HL-60/S4 (cell line): ENCODE data around the gene PIAS2.
"Not testable (repeated sequence)": the region's sequence is repeated elsewhere in the genome, so short reads cannot be mapped to it uniquely, and the experiment has no call there.

Source experiments
- in situ Hi-C: fragments of 300-500 bp; cut with MboI; formaldehyde crosslinking; loops from 2 replicates; pipeline ENCODE4 v1.14.3; 2022; ENCODE audit warnings: low sequenced_read_pairs

PIAS2 gene

DNA sequence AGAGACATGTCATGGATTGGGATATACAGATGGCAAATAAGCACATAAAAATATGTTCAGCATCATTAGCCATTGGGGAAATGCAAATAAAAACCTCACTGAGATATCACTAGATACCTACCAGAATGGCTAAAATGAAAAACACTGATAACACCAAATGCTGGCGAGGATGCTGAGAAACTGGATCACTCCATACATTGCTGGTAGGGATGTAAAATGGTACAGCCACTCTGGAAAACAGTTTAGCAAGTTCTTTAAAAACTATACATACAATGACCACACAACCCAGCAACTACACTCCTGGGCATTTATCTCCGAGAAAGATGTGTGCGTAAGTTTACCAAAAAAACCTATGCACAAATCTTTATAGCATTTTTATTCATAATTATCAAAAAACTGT is 13.9 kb downstream of the PIAS2 start:
- in situ Hi-C loops = no loop called here

DNA sequence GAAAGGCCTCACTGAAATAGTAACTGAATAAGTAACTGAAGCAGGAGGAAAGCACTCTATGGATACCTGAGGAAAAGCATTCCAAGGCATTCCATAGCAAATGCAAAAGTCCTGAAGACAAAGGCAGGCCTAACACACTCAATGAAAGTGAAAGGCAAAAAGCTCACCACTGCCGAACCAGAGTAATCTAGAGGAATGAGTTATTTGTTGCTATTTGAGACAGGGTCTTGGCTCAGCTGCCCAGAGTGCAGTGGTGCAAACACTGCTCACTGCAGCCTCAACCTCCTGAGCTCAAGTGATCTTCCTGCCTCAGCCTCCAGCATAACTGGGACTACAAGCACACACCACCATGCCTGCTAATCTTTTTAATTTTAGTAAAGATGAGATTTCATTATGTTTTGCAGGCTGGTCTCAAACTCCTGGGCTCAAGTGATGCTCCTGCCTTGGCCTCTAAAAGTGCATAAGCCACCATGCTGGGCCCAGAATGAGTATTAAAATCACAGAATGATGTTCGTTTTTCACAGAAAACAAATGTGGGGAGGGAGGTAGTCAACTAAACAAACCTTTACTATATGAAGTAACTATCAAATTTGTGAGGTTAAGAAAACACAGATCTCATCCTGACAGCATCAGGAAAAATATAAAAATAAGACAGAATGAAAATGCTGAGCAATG is 17.9 kb downstream of the PIAS2 start:
- in situ Hi-C loops = no loop called here

DNA sequence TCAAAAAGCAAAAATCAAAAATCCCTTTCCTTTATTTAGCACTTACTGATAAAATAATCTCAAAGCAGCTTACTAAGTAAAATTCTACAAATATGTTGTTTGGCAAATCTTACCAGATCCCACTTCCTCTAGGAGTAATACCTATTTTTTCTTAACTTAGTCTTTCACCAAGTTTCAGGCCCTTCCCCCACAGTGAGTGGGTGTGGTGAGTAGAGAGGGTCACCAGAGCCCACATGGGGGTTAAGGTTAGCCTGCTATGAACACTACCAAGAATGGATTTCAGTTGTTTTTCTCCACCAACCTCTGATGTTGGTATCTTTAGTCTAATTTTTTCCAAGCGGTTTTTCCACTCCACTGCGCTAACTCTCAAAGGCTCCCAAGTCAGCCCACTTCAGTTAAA is 23.2 kb downstream of the PIAS2 start:
- in situ Hi-C loops = no loop called here

DNA sequence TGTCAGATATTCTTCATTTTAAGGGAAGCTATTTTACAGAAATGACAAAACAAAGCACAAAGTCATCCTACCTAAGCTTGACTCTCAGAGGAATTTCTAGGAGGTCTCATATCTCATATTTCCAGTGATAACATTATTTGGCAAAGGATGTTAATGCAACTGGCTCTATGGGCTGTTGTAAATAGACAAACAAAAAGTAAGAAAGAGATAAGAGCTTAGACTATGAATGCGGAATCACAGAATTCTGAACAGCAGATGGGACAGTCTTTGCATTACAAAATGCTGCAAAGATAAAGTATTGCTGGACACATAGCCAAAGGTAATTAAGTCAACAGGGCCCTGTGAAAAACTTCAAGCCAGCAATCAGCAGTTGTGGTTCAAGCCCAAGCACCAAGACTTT is 23.9 kb downstream of the PIAS2 start:
- in situ Hi-C loops = no loop called here

DNA sequence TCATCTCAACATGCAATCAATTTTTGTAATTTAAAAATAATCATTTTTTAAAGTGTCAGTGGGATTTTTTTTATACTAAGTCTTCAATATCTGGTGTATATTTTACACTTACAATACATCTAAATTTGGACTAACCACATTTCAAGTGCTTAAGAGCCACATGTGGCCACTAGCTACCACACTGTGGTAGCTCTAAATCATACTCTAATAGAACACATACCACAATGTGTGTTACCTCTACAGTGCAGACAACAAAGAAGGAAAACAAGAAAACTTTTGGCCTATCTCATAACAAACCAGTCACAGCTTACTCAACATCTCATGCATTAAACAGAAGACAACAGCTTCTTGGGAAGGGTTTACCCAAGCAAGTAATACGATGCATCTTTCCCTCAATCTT is 24.5 kb downstream of the PIAS2 start:
- in situ Hi-C loops = no loop called here

DNA sequence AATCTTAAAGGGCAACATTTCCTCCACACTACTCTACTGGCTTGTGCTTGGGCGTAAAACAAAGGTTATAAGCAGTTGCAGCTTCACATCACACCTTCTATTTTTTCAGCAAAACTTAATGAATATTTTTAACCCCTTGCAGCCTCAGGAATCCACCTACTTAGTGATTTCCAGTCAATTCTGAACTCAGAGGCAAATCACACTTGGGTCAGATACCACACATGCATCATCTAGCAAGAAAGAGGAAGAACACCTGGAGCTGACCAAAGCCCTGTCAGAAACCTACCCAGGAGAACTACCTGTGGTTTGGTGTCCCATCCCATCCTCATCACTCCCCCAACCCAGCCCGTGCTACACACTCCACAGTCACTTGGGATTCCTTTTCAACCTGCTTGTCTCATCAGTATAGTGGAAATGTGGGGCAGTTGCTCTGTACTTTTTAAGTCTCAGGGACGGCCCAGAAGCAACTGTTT is 25.5 kb downstream of the PIAS2 start:
- in situ Hi-C loops = no loop called here

DNA sequence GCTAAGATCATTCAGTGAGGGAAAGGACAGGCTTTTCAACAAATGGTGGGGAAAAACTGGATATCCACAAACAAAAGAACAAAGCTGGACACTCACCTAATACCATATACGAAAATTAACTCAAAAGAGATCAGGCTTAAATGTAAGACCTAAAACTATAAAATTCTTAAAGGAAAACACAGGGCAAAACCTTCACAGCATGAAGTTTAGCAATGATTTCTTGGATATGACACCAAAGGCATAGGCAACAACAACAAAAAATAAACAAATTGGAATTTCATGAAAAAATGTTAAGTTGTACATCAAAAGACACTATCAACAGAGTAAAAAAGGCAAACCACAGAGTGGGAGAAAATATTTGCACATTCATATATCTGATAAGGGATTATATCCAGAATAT is 28.3 kb downstream of the PIAS2 start:
- in situ Hi-C loops = no loop called here

DNA sequence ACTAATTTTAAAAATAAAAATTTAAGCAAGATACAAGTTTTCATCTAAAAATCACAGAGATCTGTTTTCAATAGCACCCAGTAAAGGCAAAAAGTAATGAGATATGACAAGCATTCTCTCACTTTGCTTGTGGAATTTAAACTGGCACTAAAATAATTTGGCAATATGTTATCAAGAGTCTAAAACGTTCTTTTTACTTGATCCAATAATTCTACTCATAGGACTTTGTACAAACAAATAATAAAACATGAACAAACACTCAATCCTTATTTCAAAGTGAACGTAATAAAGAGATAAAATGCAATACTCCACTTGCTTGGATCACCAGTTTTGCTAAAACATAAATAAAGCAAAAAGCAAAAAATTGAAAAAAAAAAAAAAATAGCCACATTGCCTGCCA is 30.4 kb downstream of the PIAS2 start:
- in situ Hi-C loops = no loop called here

DNA sequence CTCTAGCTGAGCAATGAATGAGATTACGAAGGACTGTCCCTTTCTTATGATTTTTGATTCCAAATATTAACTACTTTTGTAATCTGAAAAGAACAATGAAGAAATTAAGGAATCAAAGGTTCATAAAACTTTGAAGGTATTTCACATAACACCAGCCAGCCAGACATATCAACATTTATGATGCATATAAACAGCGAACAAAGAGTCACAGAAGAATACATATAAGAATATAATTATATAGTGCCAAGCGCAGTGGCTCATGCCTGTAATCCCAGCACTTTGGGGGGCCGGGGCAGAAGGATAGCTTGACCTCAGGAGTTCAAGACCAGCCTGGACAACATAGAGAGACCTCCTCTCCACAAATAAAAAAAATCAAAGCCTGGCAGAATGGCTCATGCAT is 34.1 kb downstream of the PIAS2 start:
- in situ Hi-C loops = no loop called here

DNA sequence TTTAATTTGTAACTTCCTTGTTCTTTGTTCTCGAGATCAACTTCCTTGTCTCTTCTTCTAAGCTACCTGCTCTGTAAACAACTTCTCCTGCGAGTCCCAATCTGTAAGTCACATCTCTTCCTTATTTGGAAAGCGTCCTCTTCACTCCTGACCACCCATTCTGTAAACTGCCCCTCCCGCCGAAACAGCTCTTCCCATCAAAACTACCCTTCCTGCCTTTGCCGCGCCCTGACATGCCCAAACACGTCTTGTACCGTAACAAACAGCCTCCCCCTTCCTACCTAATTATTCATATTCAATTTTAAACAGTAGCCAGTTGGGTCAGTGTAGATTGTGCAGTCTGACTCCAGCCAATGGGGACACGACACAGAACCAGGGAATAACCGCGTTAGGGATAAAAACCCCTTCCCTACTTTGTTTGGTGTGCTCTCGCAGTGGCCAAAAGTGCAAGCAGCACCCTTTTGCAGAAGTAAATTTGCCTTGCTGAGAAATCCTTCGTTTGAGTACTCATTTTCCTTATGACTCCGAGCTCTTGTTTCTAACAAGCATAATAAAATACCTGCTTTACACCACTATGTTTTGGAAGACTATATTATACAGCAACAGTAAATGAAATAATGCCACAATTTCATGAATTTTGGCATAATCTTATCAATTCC is 39.8 kb downstream of the PIAS2 start:
- in situ Hi-C loops = no loop called here

DNA sequence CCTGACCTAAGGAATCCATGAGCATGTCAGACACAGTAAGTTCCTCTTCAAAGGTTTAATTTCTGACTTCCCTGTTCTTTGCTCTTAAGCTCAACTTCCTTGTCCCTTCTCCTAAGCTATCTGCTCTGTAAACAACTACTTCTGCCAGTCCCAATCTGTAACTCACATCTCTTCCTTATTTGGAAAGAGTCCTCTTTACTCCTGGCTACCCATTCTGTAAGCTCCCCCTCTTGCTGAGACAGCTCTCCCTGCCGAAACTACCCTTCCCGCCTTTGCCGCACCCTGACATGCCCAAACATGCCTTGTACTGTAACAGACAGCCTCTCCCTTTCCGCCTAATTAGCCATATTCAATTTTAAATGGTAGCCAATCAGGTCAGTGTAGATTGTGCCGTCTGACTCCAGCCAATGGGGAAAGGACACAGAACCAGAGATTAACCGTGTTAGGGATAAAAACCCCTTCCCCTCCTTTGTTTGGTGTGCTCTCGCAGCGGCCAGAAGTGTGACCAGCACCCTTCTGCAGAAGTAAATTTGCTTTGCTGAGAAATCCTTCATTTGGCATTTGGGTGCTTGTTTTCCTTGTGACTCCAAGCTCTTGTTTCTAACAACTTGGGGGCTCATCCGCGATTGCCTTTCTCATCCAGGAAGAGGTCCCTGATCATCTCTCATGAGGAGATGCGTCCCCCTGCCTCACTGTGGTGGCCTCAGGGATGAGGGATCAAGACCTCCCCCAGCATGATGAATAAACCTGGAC is 49.0 kb downstream of the PIAS2 start:
- in situ Hi-C loops = no loop called here

DNA sequence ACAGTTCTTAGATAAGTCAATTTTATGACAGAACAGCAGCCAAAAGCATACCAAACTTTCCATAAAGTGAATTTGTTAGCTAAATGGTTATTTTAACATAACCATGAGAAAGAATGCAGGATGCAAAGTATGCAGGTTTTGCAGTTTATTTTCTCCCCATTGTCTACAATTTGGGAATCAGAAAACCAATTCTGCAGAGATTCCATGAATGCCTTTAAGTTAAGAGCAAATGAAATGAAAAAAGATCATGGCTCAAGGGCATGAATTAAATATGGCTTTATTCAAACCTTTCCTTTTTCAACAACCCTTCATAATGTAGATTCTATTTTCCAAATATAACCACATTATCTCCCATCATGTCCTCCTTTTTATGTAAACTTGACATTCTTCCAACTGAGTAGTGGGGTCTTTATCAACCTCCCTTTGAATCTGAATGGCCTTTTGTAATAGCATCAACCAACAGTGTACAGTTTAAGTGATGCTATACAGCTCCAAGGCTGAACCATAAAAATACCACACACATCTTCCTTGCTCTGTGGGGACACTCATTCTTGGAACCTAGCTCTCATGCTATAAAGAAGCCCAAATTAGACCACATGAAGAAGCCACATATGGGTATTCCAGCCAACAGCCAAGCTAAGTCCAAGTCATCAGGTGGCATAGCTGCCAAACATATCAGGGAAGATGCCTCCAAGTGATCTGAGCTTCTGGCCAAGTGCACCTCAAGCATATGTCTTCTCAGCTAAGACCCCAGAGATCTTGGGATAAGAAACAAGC is 49.8 kb downstream of the PIAS2 start:
- in situ Hi-C loops = no loop called here

DNA sequence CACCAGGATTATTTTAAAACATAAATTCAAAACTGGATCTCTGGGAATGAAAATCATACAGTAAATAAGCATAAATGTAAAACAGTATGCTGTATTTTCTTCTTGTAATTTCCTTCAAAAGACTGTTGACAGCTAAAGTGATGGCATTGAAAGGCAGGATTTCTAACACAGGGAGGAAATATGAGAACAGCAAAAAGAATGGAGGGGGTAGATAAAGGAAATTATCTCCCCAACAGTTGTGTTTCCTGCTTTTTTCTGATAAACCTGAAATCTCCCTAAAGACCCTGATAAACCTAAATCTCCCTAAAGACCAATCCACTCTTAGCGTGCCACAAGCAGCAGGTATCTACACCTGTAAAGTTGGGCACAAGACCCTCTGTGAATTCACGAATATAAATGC is 50.8 kb downstream of the PIAS2 start:
- in situ Hi-C loops = no loop called here

DNA sequence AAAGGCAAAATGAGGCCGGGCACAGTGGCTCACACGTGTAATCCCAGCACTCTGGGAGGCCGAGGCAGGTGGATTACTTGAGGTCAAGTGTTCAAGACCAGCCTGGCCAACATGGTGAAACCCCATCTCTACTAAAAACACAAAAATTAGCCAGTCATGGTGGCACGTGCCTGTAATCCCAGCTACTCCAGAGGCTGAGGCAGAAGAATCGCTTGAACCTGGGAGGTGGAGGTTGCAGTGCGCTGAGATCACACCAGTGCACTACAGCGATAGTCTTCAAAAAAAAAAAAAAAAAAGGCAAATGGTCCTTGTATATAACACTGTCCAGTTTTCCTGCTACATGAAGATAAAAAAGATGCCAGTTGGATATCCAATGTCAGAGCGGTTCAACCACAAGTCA is 52.1 kb downstream of the PIAS2 start:
- in situ Hi-C loops = not testable (repeated sequence)

DNA sequence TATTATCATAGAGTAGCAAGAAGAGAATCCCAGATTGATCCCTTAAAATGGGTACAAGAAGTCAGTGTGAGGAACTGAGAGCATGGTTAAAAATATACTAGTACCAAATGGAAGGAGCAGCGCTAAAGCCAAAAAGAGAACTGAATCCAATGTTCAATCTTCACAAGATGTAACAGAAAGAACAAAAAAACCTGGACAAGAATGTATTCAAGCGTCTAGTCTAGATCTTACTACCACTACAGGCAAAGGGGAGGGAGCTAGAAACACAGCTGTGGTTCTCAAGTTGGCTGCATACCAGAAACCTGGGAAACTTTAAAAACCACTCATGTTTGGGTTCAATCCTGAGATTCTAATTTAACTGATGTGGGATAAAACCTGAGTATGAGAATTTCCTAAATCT is 57.5 kb downstream of the PIAS2 start:
- in situ Hi-C loops = no loop called here

DNA sequence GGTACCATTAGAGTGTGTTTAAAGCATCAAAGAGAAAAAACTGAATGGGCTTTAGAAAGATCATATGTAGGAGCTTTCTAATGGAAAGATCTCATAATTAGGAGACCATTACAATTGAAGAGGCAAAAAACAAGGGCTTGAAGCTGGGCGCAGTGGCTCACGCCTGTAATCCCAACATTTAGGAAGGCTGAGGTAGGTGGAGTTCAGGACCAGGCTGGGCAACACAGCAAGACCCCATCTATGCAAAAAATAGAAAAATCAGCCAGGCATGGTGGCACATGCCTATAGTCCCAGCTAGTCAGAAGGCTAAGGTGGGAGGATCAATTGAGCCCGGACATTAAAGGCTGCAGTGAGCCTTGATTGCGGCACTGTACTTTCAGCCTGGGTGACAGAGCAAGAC is 59.0 kb downstream of the PIAS2 start:
- in situ Hi-C loops = no loop called here

DNA sequence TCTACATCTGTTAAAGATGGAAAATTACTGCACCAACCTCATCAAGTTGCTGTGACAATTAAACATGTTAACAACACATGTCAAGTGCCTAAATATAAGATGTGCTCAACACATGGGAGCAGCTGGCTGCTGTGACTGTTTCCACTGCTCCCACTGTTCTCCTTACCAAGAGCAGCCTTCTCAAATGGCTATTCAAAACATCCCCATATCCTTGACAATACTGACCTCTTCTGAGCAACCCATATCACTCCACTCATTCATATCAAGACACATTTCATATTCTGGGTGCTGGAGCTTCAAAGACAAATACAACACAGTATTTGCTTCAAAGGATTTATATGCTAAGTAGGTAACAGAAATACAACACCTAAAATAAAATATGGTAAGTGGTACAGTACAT is 60.3 kb downstream of the PIAS2 start:
- in situ Hi-C loops = no loop called here

DNA sequence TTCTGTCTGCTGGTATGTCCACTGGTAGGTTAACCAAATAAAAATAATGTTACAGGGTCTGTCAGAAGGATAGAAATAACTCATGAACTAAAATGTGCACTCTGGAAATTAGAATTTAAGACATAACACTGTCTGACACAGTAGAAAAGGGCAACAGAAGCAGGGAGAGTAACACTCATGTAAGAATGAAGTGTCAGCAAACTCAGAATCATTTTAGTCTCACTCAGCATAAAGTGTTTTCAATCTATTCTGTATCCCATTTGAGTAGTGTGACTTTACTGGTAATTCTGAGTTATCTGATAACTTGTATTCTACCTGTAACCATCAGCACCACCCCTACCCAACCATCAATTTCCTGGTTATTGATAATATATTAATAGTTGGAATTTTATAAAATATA is 68.3 kb downstream of the PIAS2 start:
- in situ Hi-C loops = no loop called here

DNA sequence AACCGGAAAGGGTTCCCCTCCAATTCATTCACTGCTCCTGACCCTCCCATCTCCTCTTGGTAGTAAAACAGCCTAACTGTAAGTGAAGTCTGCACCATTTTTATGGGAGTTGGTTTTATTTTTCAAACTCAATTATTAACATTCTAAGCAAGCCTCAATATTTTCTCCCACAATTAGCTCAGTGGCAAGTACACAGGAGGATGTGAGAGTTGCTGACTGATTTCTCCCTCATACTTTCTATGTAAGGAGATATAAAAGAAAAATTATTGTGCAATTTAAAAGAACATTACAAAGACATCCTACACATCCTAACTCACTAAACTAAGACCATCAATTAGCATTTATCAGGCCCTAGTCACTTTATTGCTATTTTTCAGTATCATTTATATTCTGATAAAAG is 73.9 kb downstream of the PIAS2 start:
- in situ Hi-C loops = no loop called here

DNA sequence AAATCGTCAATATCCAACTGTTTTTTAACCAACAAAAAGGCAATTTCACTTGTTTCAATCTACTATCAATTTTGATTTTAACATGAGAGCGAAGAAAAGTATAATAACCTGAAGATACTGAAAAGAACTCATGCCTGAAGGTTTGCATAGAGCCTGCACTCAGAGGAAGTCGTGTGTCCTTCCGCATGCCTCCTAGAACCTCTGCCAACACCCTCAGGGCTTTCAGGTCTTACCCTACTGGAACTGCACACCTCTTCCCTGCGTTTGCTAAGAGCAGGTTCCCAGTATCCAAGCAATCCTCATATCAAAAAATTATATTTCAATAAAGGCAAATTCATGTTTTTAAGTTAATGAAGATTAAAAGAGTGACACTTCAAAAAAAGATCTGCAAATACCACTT is 74.7 kb downstream of the PIAS2 start:
- in situ Hi-C loops = no loop called here

DNA sequence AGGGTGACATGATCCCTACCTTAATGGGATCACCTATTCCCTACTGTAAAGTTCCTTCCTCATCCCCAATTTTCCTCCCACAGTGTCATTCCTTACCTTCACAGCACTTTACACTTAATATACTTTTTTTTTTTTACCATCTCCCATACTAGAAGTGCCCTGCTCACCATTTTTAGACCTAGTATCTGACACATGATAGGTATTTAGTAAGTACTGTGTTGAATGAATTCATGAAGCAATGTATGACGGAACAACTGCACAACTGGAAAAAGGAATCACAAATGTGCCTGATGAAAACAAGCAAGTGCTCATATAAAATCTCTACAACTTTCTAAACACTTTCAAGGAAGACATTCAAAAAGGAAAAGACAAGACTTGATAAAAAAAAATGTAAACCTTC is 83.4 kb downstream of the PIAS2 start:
- in situ Hi-C loops = no loop called here
